OCI-LY7 (cell line): ENCODE results near the gene AHCYL1. TPM values are rescaled to one million over a fixed set of nuclear protein-coding genes. Genes with fewer than 3 reads are reported as not detected.

Experiments
- BruUV-seq: library from RNA; stranded (reverse); fragments of 400-500 nt; replicated peaks from 2 replicates; lab custom pipeline; 2021; lab: Mats Ljungman, UMichigan
- CTCF ChIA-PET: fragments of 300-600 bp; sonication (Branson Sonifier 250); formaldehyde crosslinking; loops from one replicate; lab custom pipeline; 2022; ENCODE audit warnings: antibody characterized with exemption; ENCODE audit not compliant: unreplicated experiment; lab: Charles Lee
- POLR2A ChIA-PET: fragments of 300-600 bp; sonication (Branson Sonifier 250); formaldehyde crosslinking; loops from one replicate; lab custom pipeline; 2022; ENCODE audit warnings: antibody characterized with exemption; lab: Charles Lee
- DNase-seq: peaks from one replicate; pipeline ENCODE4 v3.0.0-alpha.2; 2015; ENCODE audit warnings: low spot score
- H2AFZ ChIP-seq: fragments of 200-600 bp; sonication (generic), shearing (Covaris generic); 2 replicates; pipeline ENCODE4 v1.6.1; 2014; ENCODE audit warnings: mild to moderate bottlenecking, antibody characterized with exemption, low read length, moderate library complexity
- H3K27ac ChIP-seq: fragments of 200-600 bp; sonication (generic); 2 replicates; pipeline ENCODE4 v1.5.1; 2014; ENCODE audit warnings: mixed run types, low read depth, mild to moderate bottlenecking, moderate library complexity, low read length, inconsistent platforms; ENCODE audit not compliant: poor library complexity, severe bottlenecking
- H3K36me3 ChIP-seq: fragments of 200-600 bp; sonication (generic); 2 replicates; pipeline ENCODE4 v1.6.1; 2014; ENCODE audit warnings: mild to moderate bottlenecking, antibody characterized with exemption, low read length, moderate library complexity, mixed read lengths; ENCODE audit not compliant: insufficient read depth
- H3K4me1 ChIP-seq: fragments of 200-600 bp; sonication (generic); 2 replicates; pipeline ENCODE4 v1.5.1; 2014; ENCODE audit warnings: mild to moderate bottlenecking, low read length; ENCODE audit not compliant: insufficient read depth, poor library complexity, severe bottlenecking
- H3K4me2 ChIP-seq: fragments of 200-600 bp; sonication (generic); 2 replicates; pipeline ENCODE4 v1.6.1; 2014; ENCODE audit warnings: mild to moderate bottlenecking, low read length
- H3K4me3 ChIP-seq: fragments of 200-600 bp; sonication (generic); 2 replicates; pipeline ENCODE4 v1.5.1; 2014; ENCODE audit warnings: mild to moderate bottlenecking, low read depth, low read length; ENCODE audit not compliant: poor library complexity, severe bottlenecking
- H3K79me2 ChIP-seq: fragments of 200-600 bp; sonication (generic); 2 replicates; pipeline ENCODE4 v1.6.1; 2016; ENCODE audit warnings: low read depth, mild to moderate bottlenecking, low read length, moderate library complexity, mixed read lengths; ENCODE audit not compliant: insufficient read depth
- H3K9me2 ChIP-seq: fragments of 200-600 bp; sonication (generic); 2 replicates; pipeline ENCODE4 v1.6.1; 2016; ENCODE audit warnings: mild to moderate bottlenecking, low read length, mixed read lengths; ENCODE audit not compliant: insufficient read depth
- H3K9me3 ChIP-seq: fragments of 200-600 bp; sonication (generic); 2 replicates; pipeline ENCODE4 v1.6.1; 2014; ENCODE audit warnings: mild to moderate bottlenecking, mixed run types, low read length, mixed read lengths
- H4K20me1 ChIP-seq: fragments of 200-600 bp; sonication (generic); 2 replicates; pipeline ENCODE4 v1.6.1; 2014; ENCODE audit warnings: mild to moderate bottlenecking, antibody characterized with exemption, low read length, moderate library complexity, mixed read lengths; ENCODE audit not compliant: insufficient read depth
- CTCF ChIP-seq: fragments of 200-600 bp; sonication (generic); conservative IDR thresholded peaks from 2 replicates; pipeline ENCODE4 v1.5.1; 2014; ENCODE audit warnings: mild to moderate bottlenecking, antibody characterized with exemption, low read length, moderate library complexity, mixed read lengths
- EZH2phosphoT487 ChIP-seq: fragments of 200-600 bp; sonication (generic); IDR thresholded peaks from 2 replicates; pipeline ENCODE4 v1.6.1; 2018; ENCODE audit warnings: low read depth, borderline replicate concordance, mild to moderate bottlenecking, mixed run types, antibody characterized with exemption, low read length, moderate library complexity, mixed read lengths
- intact Hi-C: fragments of 100-400 bp; cut with micrococcal nuclease; formaldehyde crosslinking; loops from one replicate; pipeline ENCODE4 v1.10.0; 2022; ENCODE audit not compliant: unreplicated experiment
- total RNA-seq, 2 experiments: library from RNA; depleted of rRNA in 1 of 2; stranded (reverse); fragments of >200 nt in 1 of 2; shearing (Covaris generic) in 1 of 2; gene quantifications; 2 replicates each; pipeline ENCODE4 v1.2.3, GENCODE V29; 2014 to 2022

Gene AHCYL1
- total RNA-seq, 2 experiments from 2014 or later = 20.5 to 45.5 TPM

DNA sequence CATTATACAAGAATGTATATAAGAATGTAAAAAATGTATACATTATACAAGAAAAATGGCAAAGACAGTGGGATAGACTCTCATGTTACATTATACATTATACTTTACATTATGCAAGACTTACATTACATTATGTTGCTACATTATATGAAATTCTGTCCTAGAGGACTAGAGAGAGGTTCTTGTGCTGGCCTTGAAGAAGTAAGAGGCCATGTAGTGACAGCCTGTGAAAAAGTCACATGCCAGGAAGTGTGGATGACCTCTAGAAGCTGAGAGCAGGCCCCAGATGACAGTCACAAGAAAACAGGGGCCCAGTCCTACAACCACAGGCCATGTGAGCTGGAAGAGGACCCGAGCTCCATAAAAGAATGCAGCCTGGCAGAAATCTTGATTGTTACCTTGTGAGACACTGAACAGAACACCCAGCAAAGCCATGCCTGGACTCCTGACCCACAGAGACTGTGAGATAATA, 30.5 kb upstream of the AHCYL1 start:
- Histone ChIP-seq H3K4me3 (no peak overlapping the region), H3K36me3 (no peaks in the 10 kb centered on the region), H3K27ac (no peak overlapping the region), H4K20me1 (no peaks in the 10 kb centered on the region), H3K9me2 (no peaks in the 10 kb centered on the region), H3K79me2 (no peaks in the 10 kb centered on the region), H3K4me1 (no peaks in the 10 kb centered on the region), H3K9me3 (no peaks in the 10 kb centered on the region), H2AFZ (no peak overlapping the region), H3K4me2 (no peak overlapping the region)
- ChIA-PET POLR2A (no interaction called here), CTCF (no interaction called here)
- no peak for DNase-seq
- intact Hi-C loops = no loop called here
- TF ChIP-seq CTCF = no peak
- no TSS peak for BruUV-seq

DNA sequence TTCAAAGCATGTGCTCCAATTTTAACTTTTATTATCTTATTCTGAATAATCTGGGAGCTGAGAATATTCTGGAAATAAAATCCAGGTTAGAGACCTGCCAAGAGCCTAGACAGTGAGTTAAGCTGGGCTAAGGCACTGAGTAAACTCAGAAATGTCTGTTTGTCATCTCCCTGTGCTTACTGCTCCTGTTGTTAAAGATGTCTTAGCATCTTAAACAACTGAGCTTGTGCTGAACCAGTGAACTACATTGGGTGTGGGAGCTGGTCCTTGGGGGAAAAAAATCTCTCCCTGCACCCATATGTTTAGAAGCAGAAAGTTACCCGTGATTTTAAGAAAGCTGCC, 25.0 kb upstream of the AHCYL1 start:
- POLR2A ChIA-PET = no interaction called here

More for the DNA sequence above, 25.0 kb upstream of the AHCYL1 start:
- H3K4me3 ChIP-seq = no peak overlapping the region
- no TSS peak for BruUV-seq
- H3K36me3 ChIP-seq = no peaks in the 10 kb centered on the region
- H2AFZ ChIP-seq = no peak overlapping the region
- no peaks in the 10 kb centered on the region for H3K9me3 ChIP-seq
- H3K4me2 ChIP-seq = no peak overlapping the region
- H3K9me2 ChIP-seq = no peaks in the 10 kb centered on the region
- no peaks in the 10 kb centered on the region for H3K79me2 ChIP-seq
- no peaks in the 10 kb centered on the region for H4K20me1 ChIP-seq
- DNase-seq = no peak
- no peaks in the 10 kb centered on the region for H3K4me1 ChIP-seq
- no peak overlapping the region for H3K27ac ChIP-seq
- intact Hi-C loops = no loop called here
- CTCF ChIA-PET = no interaction called here
- no peak for TF ChIP-seq EZH2phosphoT487
- no peak for TF ChIP-seq CTCF
